Islet of Langerhans (tissue), 1 donor: ENCODE results near the gene FANCE.
"Not testable (repeated sequence)": the region's sequence is repeated elsewhere in the genome, so short reads cannot be mapped to it uniquely, and the experiment has no call there.

Source experiments
- FAIRE-seq: peaks from one replicate; lab custom pipeline; 2011; peaks lifted over from hg19 to GRCh38; lab: Jason Lieb, UNC

Gene FANCE

GRCh38 chr6:35499372-35499771, 47.2 kb downstream of the FANCE start:
- FAIRE-seq, result no peak

GRCh38 chr6:35500782-35501181, 48.6 kb downstream of the FANCE start:
- FAIRE-seq, result no peak

- no peak for FAIRE-seq
These were observed 49.6 kb downstream of the FANCE start for GRCh38 chr6:35501784-35502183.

GRCh38 chr6:35503534-35503933, 51.4 kb downstream of the FANCE start:
- FAIRE-seq, result no peak

- FAIRE-seq, result no peak
These were observed 53.9 kb downstream of the FANCE start for GRCh38 chr6:35505999-35506412.

GRCh38 chr6:35506536-35506935, 54.4 kb downstream of the FANCE start:
- no peak for FAIRE-seq

- no peak for FAIRE-seq
These were observed 55.1 kb downstream of the FANCE start for GRCh38 chr6:35507221-35507620.

- no peak for FAIRE-seq
These were observed 55.9 kb downstream of the FANCE start for GRCh38 chr6:35508027-35508426.

GRCh38 chr6:35508542-35508941, 56.4 kb downstream of the FANCE start:
- FAIRE-seq, result no peak

GRCh38 chr6:35510916-35511561, 58.9 kb downstream of the FANCE start:
- no peak for FAIRE-seq

GRCh38 chr6:35511562-35511941, 59.4 kb downstream of the FANCE start:
- no peak for FAIRE-seq

GRCh38 chr6:35512006-35512405, 59.9 kb downstream of the FANCE start:
- no peak for FAIRE-seq

- FAIRE-seq, result no peak
These were observed 60.6 kb downstream of the FANCE start, which contains the start of gene TULP1 for GRCh38 chr6:35512740-35513139. Gene TULP1, minus strand, starts transcription at chr6:35512896. Its CDS starts 38 bp downstream, at chr6:35512858.

GRCh38 chr6:35514587-35514986, 62.4 kb downstream of the FANCE start:
- no peak for FAIRE-seq

- not testable (repeated sequence) for FAIRE-seq
These were observed 63.8 kb downstream of the FANCE start for GRCh38 chr6:35515939-35516338.
